Measurements from ENCODE around the gene SGPP2. TPM values are rescaled to one million over a fixed set of nuclear protein-coding genes. Genes with fewer than 3 reads are reported as not detected.

SGPP2 gene
- total and polyA plus RNA-seq, 2 donors from 2014 or later = 8.2 to 89.8 TPM

DNA sequence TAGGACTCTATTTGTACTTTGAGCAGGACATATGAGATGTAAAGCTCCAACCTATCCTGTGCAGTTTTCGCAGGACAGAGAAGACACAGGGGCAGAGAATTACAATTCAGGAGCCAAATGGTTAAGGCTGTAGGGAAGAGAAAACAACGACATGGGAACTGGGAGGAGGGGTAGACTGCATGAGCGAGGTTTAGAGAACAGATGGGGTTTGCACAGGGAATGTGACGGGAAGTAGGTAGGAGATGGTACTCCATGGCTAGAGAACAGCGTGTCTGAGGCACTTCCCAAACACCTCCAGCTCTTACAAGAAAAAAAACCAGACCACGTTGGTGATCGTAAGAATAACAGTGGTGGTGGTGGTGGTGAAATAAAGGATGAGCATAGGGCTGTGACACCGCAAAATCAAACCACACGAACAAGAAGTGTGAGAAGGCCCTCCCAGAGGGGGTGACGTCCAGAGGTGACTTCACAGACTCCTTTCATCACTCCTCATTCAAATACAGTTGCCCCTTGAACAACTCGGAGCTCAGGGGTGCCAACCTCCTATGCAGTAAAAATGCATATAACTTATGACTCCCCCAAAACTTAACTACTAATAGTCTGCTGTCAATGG, 138.9 kb downstream of the SGPP2 start:
- no peak for FAIRE-seq
- no peak for DNase-seq
- H3K9me3 ChIP-seq (ENCODE audit: control insufficient read depth in 2 of 3, insufficient read depth in 1 of 3, low read length in 3 of 3) = no peaks in the 10 kb centered on the region
- TF ChIP-seq, protein P1, sequence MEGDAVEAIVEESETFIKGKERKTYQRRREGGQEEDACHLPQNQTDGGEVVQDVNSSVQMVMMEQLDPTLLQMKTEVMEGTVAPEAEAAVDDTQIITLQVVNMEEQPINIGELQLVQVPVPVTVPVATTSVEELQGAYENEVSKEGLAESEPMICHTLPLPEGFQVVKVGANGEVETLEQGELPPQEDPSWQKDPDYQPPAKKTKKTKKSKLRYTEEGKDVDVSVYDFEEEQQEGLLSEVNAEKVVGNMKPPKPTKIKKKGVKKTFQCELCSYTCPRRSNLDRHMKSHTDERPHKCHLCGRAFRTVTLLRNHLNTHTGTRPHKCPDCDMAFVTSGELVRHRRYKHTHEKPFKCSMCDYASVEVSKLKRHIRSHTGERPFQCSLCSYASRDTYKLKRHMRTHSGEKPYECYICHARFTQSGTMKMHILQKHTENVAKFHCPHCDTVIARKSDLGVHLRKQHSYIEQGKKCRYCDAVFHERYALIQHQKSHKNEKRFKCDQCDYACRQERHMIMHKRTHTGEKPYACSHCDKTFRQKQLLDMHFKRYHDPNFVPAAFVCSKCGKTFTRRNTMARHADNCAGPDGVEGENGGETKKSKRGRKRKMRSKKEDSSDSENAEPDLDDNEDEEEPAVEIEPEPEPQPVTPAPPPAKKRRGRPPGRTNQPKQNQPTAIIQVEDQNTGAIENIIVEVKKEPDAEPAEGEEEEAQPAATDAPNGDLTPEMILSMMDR (IDR thresholded peaks at IDR 0.05; ENCODE audit: borderline replicate concordance, extremely low read depth, insufficient read depth) = no peak
- intact Hi-C loops (cut with DNase I) = no loop called here
- H3K4me1 ChIP-seq (ENCODE audit: control insufficient read depth in 2 of 3, insufficient read depth in 2 of 3, low read depth in 1 of 3, low read length in 3 of 3) = peaks cover 0 to 2% (median 0%) of the 10 kb centered on the region in 3 donors
- H3K27me3 ChIP-seq (ENCODE audit: control insufficient read depth, insufficient read depth, low read length) = no peaks in the 10 kb centered on the region
- peaks cover 0 to 5% (median 0%) of the 10 kb centered on the region in 3 donors for H3K36me3 ChIP-seq (ENCODE audit: control insufficient read depth in 2 of 3, insufficient read depth in 3 of 3, low read length in 3 of 3)
- no peak overlapping the region for H3K9ac ChIP-seq (ENCODE audit: low read length in 3 of 3)
- H3K4me3 ChIP-seq (ENCODE audit: low read length in 3 of 3) = no peak overlapping the region
- no peak overlapping the region for H3K27ac ChIP-seq (ENCODE audit: low read depth in 2 of 2, low read length in 2 of 2)

DNA sequence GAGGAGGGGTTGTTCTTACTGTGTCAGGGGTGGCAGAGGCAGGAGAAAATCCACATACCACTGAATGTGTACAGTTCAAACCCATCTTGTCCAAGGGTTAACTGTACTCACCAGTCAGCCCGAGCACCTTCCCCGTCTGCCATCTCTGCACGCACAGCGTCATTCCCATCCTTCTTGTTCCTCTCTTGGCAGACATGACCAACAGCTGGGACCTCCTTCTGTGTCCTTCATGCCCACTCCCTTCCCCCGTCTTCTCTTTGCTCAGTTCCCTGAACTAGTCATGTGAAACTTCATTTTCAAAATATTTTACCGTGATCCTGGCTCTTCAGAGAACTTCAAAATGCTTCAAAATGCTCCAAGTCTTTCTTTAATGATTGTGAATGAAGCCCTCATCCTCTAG, 139.6 kb downstream of the SGPP2 start:
- DNase-seq (no peak), FAIRE-seq (no peak)
- H3K36me3 ChIP-seq (ENCODE audit: control insufficient read depth in 2 of 3, insufficient read depth in 3 of 3, low read length in 3 of 3) = peaks cover 0 to 5% (median 0%) of the 10 kb centered on the region in 3 donors
- no peak overlapping the region for H3K9ac ChIP-seq (ENCODE audit: low read length in 3 of 3)
- H3K4me1 ChIP-seq (ENCODE audit: control insufficient read depth in 2 of 3, insufficient read depth in 2 of 3, low read depth in 1 of 3, low read length in 3 of 3) = peaks cover 0 to 2% (median 0%) of the 10 kb centered on the region in 3 donors
- TF ChIP-seq, protein P1 (IDR thresholded peaks at IDR 0.05; ENCODE audit: borderline replicate concordance, extremely low read depth, insufficient read depth) = no peak
- H3K27ac ChIP-seq (ENCODE audit: low read depth in 2 of 2, low read length in 2 of 2) = no peak overlapping the region
- no peaks in the 10 kb centered on the region for H3K27me3 ChIP-seq (ENCODE audit: control insufficient read depth, insufficient read depth, low read length)
- no peak overlapping the region for H3K4me3 ChIP-seq (ENCODE audit: low read length in 3 of 3)
- no peaks in the 10 kb centered on the region for H3K9me3 ChIP-seq (ENCODE audit: control insufficient read depth in 2 of 3, insufficient read depth in 1 of 3, low read length in 3 of 3)
- intact Hi-C loops (cut with DNase I) = no loop called here

DNA sequence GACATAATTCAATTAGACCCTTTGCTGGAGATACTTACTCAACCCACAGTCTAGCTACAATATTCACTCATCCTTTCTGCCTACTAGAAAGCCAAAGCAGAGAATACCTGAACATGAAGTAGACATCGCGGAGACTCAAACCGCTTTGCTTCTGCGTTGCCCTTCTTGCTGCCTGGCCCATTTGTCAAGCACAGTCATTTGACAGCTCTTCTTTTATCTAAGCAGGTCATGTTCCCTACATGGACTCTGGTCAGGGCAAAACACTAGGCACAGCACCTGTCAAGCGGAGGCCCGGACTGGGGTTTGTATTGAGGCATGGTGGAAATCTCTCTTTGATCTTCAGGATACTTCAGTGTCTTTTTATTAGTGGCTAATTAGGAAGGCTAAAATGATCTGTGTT, 141.9 kb downstream of the SGPP2 start:
- Histone ChIP-seq H3K4me3 (ENCODE audit: low read length in 3 of 3) (no peak overlapping the region), H3K9ac (ENCODE audit: low read length in 3 of 3) (no peak overlapping the region), H3K27ac (ENCODE audit: low read depth in 2 of 2, low read length in 2 of 2) (no peak overlapping the region), H3K9me3 (ENCODE audit: control insufficient read depth in 2 of 3, insufficient read depth in 1 of 3, low read length in 3 of 3) (no peaks in the 10 kb centered on the region), H3K27me3 (ENCODE audit: control insufficient read depth, insufficient read depth, low read length) (no peaks in the 10 kb centered on the region), H3K36me3 (ENCODE audit: control insufficient read depth in 2 of 3, insufficient read depth in 3 of 3, low read length in 3 of 3) (peaks cover 0 to 5% (median 0%) of the 10 kb centered on the region in 3 donors), H3K4me1 (ENCODE audit: control insufficient read depth in 2 of 3, insufficient read depth in 2 of 3, low read depth in 1 of 3, low read length in 3 of 3) (peaks cover 0 to 2% (median 0%) of the 10 kb centered on the region in 3 donors)
- FAIRE-seq (no peak), DNase-seq (peak in 2 of 5 donors; percentile 34 to 35)
- intact Hi-C loops (cut with DNase I) = no loop called here
- TF ChIP-seq, protein P1 (IDR thresholded peaks at IDR 0.05; ENCODE audit: borderline replicate concordance, extremely low read depth, insufficient read depth) = no peak
